Measurements from ENCODE around the gene NPAS3. TPM values are rescaled to one million over a fixed set of nuclear protein-coding genes. Genes with fewer than 3 reads are reported as not detected.

The NPAS3 gene
- total RNA-seq, 1 experiment from 2014 or later = not detected

DNA sequence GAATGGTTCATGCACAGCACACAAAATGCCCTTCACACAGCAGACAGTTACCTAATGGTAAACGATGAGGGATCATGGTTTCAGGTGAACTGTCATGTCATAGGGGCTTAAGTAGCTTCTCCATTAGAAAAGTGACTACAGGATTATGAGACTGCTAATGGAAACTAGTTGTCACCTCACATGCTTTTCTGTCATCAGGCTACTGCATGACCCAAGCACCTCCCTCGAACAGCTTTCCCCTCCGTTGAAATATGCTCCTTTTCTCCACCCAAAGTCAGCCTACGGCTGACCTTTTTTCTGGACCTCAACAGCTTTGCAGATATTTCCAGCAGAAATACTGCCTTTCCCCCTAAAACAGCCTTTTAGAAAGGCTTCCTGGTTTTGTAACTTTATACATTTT lies 544.9 kb downstream of the NPAS3 start:
- POLR2A ChIA-PET (ENCODE audit: unreplicated experiment) = no interaction called here
- TF ChIP-seq EZH2 (IDR thresholded peaks at IDR 0.05; ENCODE audit: low read depth) = no peak
- TF ChIP-seq, protein P1, sequence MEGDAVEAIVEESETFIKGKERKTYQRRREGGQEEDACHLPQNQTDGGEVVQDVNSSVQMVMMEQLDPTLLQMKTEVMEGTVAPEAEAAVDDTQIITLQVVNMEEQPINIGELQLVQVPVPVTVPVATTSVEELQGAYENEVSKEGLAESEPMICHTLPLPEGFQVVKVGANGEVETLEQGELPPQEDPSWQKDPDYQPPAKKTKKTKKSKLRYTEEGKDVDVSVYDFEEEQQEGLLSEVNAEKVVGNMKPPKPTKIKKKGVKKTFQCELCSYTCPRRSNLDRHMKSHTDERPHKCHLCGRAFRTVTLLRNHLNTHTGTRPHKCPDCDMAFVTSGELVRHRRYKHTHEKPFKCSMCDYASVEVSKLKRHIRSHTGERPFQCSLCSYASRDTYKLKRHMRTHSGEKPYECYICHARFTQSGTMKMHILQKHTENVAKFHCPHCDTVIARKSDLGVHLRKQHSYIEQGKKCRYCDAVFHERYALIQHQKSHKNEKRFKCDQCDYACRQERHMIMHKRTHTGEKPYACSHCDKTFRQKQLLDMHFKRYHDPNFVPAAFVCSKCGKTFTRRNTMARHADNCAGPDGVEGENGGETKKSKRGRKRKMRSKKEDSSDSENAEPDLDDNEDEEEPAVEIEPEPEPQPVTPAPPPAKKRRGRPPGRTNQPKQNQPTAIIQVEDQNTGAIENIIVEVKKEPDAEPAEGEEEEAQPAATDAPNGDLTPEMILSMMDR (conservative IDR thresholded peaks at IDR 0.05) = no peak
- no peaks in the 10 kb centered on the region for H4K20me1 ChIP-seq (ENCODE audit: insufficient read depth)

DNA sequence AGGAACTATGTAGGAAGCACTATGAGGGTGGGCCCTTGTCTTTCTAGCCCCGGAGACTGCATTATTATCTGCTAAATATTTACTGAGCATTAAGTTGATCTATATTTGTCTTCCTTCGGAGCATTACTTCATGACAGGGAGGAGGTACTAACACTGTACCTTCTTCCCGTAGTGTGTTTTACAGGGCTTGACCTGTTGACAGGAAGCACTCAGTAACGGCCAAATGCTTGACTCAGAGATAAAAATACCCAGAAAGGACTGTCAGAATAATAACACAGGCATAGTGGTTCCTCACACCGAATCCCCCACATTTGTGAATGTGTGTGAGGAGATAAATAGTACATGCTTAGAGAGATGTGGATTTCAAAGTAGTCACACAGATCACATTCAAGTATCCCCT lies 545.6 kb downstream of the NPAS3 start:
- Histone ChIP-seq H3K36me3 (ENCODE audit: low read depth) (no peaks in the 10 kb centered on the region), H3K9me2 (ENCODE audit: insufficient read depth) (no peaks in the 10 kb centered on the region), H3K27me3 (ENCODE audit: insufficient read depth, low read depth) (no peaks in the 10 kb centered on the region), H2AFZ (no peak overlapping the region), H3K4me2 (no peak overlapping the region), H3K79me2 (ENCODE audit: low read depth) (no peaks in the 10 kb centered on the region), H3K9me3 (ENCODE audit: insufficient read depth, low read depth) (no peaks in the 10 kb centered on the region), H3F3A (ENCODE audit: insufficient read depth, low read depth) (no peaks in the 10 kb centered on the region), H3K27ac (no peak overlapping the region), H3K4me3 (no peak overlapping the region), H3K4me1 (replicated peaks; ENCODE audit: insufficient read depth) (no peaks in the 10 kb centered on the region), H4K20me1 (ENCODE audit: insufficient read depth) (no peaks in the 10 kb centered on the region)
- intact Hi-C loops (cut with micrococcal nuclease; ENCODE audit: unreplicated experiment) = no loop called here
- ChIA-PET CTCF (no interaction called here), POLR2A (ENCODE audit: unreplicated experiment) (no interaction called here)
- TF ChIP-seq EZH2 (IDR thresholded peaks at IDR 0.05; ENCODE audit: low read depth) = no peak
- TF ChIP-seq, protein P1 (conservative IDR thresholded peaks at IDR 0.05) = no peak
- no peak for DNase-seq
- BruUV-seq (replicated peaks) = no TSS peak

More for the DNA sequence above, 544.9 kb downstream of the NPAS3 start:
- Histone ChIP-seq H3K9me3 (ENCODE audit: insufficient read depth, low read depth) (no peaks in the 10 kb centered on the region), H3K27ac (no peak overlapping the region), H3K4me2 (no peak overlapping the region), H2AFZ (no peak overlapping the region), H3K79me2 (ENCODE audit: low read depth) (no peaks in the 10 kb centered on the region), H3K9me2 (ENCODE audit: insufficient read depth) (no peaks in the 10 kb centered on the region), H3K36me3 (ENCODE audit: low read depth) (no peaks in the 10 kb centered on the region), H3K4me1 (replicated peaks; ENCODE audit: insufficient read depth) (no peaks in the 10 kb centered on the region), H3F3A (ENCODE audit: insufficient read depth, low read depth) (no peaks in the 10 kb centered on the region), H3K4me3 (no peak overlapping the region), H3K27me3 (ENCODE audit: insufficient read depth, low read depth) (no peaks in the 10 kb centered on the region)
- no peak for DNase-seq
- no TSS peak for BruUV-seq (replicated peaks)
- intact Hi-C loops (cut with micrococcal nuclease; ENCODE audit: unreplicated experiment) = no loop called here
- CTCF ChIA-PET = interaction anchor here (0.6 kb wide), 1 partner anchor 310 kb away, joined by 3 read pairs; no protein-coding TSS in a partner anchor

GRCh38 chr14:33486332-33486890 lies 547.7 kb downstream of the NPAS3 start:
- intact Hi-C loops (cut with micrococcal nuclease; ENCODE audit: unreplicated experiment) = no loop called here
- H3K27ac ChIP-seq = no peak overlapping the region
- TF ChIP-seq, protein P1 (conservative IDR thresholded peaks at IDR 0.05) = no peak
- no peak for TF ChIP-seq EZH2 (IDR thresholded peaks at IDR 0.05; ENCODE audit: low read depth)
- no peaks in the 10 kb centered on the region for H3K36me3 ChIP-seq (ENCODE audit: low read depth)
- no peak overlapping the region for H2AFZ ChIP-seq
- H3F3A ChIP-seq (ENCODE audit: insufficient read depth, low read depth) = no peaks in the 10 kb centered on the region
- H3K27me3 ChIP-seq (ENCODE audit: insufficient read depth, low read depth) = no peaks in the 10 kb centered on the region
- no peaks in the 10 kb centered on the region for H4K20me1 ChIP-seq (ENCODE audit: insufficient read depth)
- H3K4me1 ChIP-seq (replicated peaks; ENCODE audit: insufficient read depth) = no peaks in the 10 kb centered on the region
- CTCF ChIA-PET = no interaction called here
- H3K79me2 ChIP-seq (ENCODE audit: low read depth) = no peaks in the 10 kb centered on the region
- H3K9me3 ChIP-seq (ENCODE audit: insufficient read depth, low read depth) = no peaks in the 10 kb centered on the region
- DNase-seq = no peak
- H3K4me2 ChIP-seq = no peak overlapping the region
- no peaks in the 10 kb centered on the region for H3K9me2 ChIP-seq (ENCODE audit: insufficient read depth)
- no peak overlapping the region for H3K4me3 ChIP-seq
- POLR2A ChIA-PET (ENCODE audit: unreplicated experiment) = no interaction called here
- BruUV-seq (replicated peaks) = no TSS peak
